RKO (cell line): ENCODE measurements around the gene SYDE2.
"Not testable (repeated sequence)": the region's sequence is repeated elsewhere in the genome, so short reads cannot be mapped to it uniquely, and the experiment has no call there.

ENCODE experiments used
- DNase-seq: peaks from one replicate; pipeline ENCODE4 v3.0.0-alpha.2; 2016; ENCODE audit warnings: low spot score

Gene SYDE2

DNA sequence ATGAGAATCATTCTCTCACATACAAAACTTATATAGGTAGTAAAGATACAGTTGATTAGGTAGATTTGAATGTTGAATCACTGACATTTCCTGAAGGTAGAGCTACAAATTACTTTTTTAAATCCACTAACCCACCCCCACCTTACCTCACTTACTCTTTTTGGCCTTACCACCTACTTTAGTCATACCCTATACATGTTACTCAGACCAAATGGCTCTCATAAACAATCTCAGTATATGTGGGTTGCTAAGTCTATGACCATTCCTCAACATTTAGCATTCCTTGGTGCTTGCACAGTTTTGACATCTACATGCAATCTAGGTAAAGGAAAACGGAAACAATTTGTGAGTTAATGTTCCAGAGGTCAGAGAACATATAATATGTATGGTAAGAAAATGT is 26.3 kb downstream of the SYDE2 start:
- no peak for DNase-seq

GRCh38 chr1:85172684-85173337 is 28.0 kb downstream of the SYDE2 start:
- DNase-seq = no peak

- no peak for DNase-seq
These were observed 29.1 kb downstream of the SYDE2 start for GRCh38 chr1:85171721-85172120.

DNA sequence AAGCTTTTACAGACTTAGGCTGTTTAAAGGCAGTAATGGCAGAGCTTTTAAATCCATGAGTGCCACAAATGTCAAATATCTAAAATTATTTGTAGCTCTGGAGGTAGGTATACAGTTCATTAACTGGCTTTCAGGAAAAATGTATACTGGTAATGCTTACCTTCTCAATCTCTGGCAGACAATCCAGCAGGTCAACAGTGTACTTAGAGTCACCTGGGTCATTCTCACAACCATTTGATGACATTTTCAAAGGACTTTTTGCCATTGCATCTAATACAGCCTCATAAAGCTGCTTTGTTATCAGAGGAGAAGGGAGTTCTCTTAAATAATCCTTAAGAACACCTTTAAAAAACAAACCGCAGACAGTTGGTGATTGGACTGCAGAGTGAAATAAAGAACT is 31.9 kb downstream of the SYDE2 start:
- DNase-seq = no peak

GRCh38 chr1:85166351-85166750 is 34.5 kb downstream of the SYDE2 start:
- no peak for DNase-seq

GRCh38 chr1:85158910-85159309 is 41.9 kb downstream of the SYDE2 start:
- no peak for DNase-seq

GRCh38 chr1:85157436-85157835 is 43.4 kb downstream of the SYDE2 start:
- no peak for DNase-seq

GRCh38 chr1:85153149-85153891 is 47.5 kb downstream of the SYDE2 start:
- DNase-seq = no peak

DNA sequence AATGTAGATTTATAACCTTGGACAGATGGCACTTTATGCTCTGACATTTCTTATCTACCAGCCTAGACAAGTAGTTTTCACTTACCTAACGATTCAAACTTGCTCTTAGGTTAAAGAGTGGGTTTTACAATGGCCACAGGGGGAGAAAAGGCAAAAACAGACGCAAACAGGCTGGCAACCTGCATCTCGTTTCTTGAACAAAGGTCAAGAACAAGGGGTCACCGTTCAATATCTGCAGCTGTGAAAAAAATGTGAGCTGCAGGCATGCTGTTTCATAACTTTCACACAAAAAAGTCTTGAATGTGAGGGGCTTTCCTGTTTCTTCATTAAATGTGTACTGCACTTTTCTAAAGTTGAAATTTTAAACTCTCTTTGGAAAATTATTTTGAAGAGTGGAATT is 49.4 kb downstream of the SYDE2 start:
- DNase-seq = no peak

- no peak for DNase-seq
These were observed 51.0 kb downstream of the SYDE2 start for GRCh38 chr1:85149805-85150204.

DNA sequence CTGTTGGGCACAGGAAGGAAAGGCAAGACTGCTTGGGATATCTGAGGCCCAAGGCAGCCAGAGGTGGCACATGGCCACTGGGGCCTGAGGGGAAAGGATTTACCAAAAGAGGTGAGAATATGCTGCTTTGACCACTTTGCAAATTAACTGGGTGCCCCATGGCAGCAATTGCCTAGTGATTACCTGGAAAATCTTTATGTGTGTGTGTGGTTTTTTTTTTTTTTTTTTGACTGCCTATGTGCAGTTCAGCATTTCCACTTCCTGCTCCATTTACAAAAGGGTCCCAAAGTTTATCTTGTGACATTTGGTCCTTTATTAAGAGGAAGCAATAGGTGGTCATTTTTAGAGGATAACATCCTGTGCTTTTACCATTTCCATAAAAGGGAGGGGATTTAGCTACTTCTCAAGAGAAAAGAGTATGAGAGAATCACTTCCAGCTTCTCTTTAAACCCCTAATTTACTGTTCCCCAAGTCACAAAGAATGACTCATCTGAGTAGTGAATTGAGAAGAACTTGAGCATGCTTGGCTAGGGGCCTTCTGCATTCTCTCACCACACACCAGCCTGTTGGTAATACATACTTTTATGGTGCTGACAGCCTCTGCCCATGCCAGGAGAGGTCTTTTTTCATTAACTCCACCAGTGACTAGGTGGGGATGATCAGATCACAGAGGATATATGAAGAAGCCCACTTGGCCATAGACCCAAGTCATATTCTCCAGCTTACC is 52.1 kb downstream of the SYDE2 start:
- DNase-seq = no peak

DNA sequence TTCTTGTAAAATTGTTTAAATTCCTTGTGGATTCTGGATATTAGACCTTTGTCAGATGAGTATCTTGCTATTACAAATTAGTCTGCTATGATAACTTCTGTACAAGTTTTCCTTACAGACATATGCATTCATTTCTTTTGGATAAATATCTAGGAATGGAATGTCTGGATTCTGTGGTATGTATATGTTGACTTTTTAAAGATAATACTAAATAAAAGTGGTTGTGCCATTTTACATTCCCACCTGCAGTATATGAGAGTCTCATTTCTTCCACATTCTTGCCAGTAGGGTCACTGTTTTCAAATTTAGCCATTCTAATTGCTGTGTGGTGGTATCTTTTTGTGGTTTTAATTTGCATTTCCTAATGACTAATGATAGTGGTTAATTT is 53.9 kb downstream of the SYDE2 start:
- peak; percentile 9 for DNase-seq

- DNase-seq = not testable (repeated sequence)
These were observed 54.4 kb downstream of the SYDE2 start for GRCh38 chr1:85146298-85146971.

DNA sequence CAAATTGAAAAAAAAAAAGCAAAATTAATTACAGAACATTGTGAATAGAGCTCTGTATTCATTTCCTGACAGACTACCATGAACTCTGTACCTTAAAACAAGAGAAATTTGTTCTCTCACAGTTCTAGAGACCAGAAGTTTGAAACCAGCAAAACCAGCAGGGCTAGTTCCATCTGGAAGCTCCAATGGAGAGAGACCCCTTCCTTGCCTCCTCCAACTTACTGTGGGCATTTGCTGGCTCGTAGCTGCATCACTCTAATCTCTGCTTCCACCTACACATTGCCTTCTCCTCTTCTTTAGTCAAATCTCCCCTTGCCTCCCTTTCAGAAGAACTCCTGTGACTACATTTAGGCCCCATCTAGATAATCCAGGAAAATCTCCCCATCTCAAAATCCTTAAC is 56.5 kb downstream of the SYDE2 start:
- no peak for DNase-seq

GRCh38 chr1:85142753-85143152 is 58.1 kb downstream of the SYDE2 start:
- DNase-seq = no peak

DNA sequence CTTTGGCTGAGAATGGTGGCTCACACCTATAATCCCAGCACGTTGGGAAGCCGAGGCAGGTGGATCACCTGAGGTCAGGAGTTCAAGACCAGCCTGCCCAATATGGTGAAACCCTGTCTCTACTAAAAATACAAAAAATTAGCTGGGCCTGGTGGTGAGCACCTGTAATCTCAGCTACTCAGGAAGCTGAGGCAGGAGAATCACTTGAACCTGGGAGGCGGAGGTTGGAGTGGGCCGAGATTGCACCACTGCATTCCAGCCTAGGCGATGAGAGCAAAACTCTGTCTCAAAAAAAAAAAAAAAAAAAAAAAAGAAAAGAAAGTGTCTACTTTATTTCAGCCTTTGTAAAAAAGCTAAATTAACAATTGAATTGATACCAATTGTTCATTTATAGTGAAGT is 62.4 kb downstream of the SYDE2 start:
- not testable (repeated sequence) for DNase-seq

GRCh38 chr1:85137660-85138059 is 63.2 kb downstream of the SYDE2 start:
- no peak for DNase-seq

DNA sequence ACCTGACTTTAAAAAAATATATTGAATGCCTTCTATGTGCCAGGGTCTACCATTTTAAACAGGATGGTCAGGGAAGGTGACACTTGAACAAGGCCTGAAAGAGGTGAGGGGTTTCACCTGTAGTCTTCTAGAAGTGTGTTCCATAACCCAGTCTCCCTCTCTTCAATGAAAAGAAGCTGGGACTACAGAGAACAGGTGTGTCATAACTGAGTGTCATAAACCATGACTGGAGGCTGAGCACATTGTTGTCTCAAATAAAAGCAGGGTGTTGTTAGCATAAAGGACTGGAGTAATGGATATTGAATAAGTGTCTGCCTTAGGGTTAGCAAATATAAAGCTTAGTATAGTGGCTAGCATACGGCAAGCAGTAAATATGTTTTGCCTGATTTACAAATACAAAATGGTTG is 65.4 kb downstream of the SYDE2 start:
- DNase-seq = no peak

GRCh38 chr1:85134583-85135391 is 66.0 kb downstream of the SYDE2 start:
- no peak for DNase-seq

- DNase-seq = no peak
These were observed 67.2 kb downstream of the SYDE2 start for GRCh38 chr1:85133565-85134159.

DNA sequence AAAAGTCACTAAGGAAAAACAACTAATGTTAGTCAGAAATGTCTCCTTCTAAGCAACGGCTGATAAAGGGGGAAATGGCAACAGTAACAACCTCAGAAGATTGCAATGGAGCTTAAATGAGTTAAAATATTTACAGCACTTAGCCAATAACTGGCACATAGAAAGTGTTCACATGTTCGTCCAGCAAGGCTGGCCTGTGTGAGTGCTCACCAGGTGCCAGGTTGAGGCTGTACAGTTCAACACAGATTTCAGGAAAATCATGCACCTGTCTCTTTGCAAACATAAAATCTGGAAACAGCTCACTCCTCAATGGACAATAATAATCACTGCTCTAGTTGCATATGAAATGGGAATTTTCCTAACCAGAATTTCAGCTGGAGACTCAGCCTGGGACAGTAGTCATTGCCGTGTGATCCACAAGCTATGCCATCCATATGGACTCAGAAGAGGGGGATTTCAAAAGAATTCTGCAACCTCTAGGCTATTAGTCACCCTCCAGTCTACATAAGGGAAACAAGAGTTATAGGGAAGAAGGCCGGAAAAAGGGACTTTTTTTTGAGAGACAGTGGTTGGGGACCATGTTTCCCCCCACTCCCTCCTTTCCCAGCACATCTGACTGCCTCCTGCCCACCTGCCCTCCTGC is 68.6 kb downstream of the SYDE2 start:
- no peak for DNase-seq
